GM18951 (cell line): Measurements from ENCODE around the gene KIFC3.

Experiments
- POLR2A ChIP-seq: IDR thresholded peaks from 4 replicates; pipeline ENCODE4 v1.6.1; 2011; ENCODE audit warnings: mild to moderate bottlenecking; ENCODE audit not compliant: insufficient read length, insufficient read depth; ENCODE audit errors: extremely low read depth
- in situ Hi-C: fragments of 300-500 bp; cut with MboI; formaldehyde crosslinking; loops from one replicate; pipeline ENCODE4 v1.12.0; 2022; ENCODE audit warnings: low sequenced_read_pairs, mixed read lengths, inconsistent platforms; ENCODE audit not compliant: unreplicated experiment

Gene KIFC3

GRCh38 chr16:57765160-57765728 lies 37.0 kb downstream of the KIFC3 start:
- TF ChIP-seq POLR2A = no peak
- in situ Hi-C loops = no loop called here

GRCh38 chr16:57764341-57765159 lies 37.7 kb downstream of the KIFC3 start:
- TF ChIP-seq POLR2A = no peak
- in situ Hi-C loops = no loop called here

- TF ChIP-seq POLR2A = no peak
- in situ Hi-C loops = no loop called here
Observed at GRCh38 chr16:57764006-57764340, 38.3 kb downstream of the KIFC3 start.

- TF ChIP-seq POLR2A = no peak
- in situ Hi-C loops = no loop called here
Observed at GRCh38 chr16:57763285-57764005, 38.8 kb downstream of the KIFC3 start.

GRCh38 chr16:57762365-57763040 lies 39.8 kb downstream of the KIFC3 start:
- TF ChIP-seq POLR2A = no peak
- in situ Hi-C loops = no loop called here

GRCh38 chr16:57761957-57762356 lies 40.3 kb downstream of the KIFC3 start:
- TF ChIP-seq POLR2A = no peak
- in situ Hi-C loops = no loop called here

GRCh38 chr16:57761301-57761700 lies 41.0 kb downstream of the KIFC3 start:
- no peak for TF ChIP-seq POLR2A
- in situ Hi-C loops = no loop called here

- no peak for TF ChIP-seq POLR2A
- in situ Hi-C loops = no loop called here
Observed at GRCh38 chr16:57760357-57761160, 41.7 kb downstream of the KIFC3 start.

- TF ChIP-seq POLR2A = no peak
- in situ Hi-C loops = loop anchor here (10.0 kb wide), 1 partner anchor 125 kb away; no protein-coding TSS in a partner anchor
Observed at GRCh38 chr16:57759541-57760356, 42.5 kb downstream of the KIFC3 start.

GRCh38 chr16:57759131-57759530 lies 43.2 kb downstream of the KIFC3 start:
- no peak for TF ChIP-seq POLR2A
- in situ Hi-C loops = loop anchor here (10.0 kb wide), 1 partner anchor 126 kb away; no protein-coding TSS in a partner anchor

- in situ Hi-C loops = loop anchor here (10.0 kb wide), 1 partner anchor 126 kb away; no protein-coding TSS in a partner anchor
- no peak for TF ChIP-seq POLR2A
Observed at GRCh38 chr16:57758331-57759117, 43.8 kb downstream of the KIFC3 start.

- in situ Hi-C loops = loop anchor here (10.0 kb wide), 1 partner anchor 127 kb away; no protein-coding TSS in a partner anchor
- no peak for TF ChIP-seq POLR2A
Observed at GRCh38 chr16:57757883-57758282, 44.4 kb downstream of the KIFC3 start.
